ENCODE results near the gene CCDC197.

DNA sequence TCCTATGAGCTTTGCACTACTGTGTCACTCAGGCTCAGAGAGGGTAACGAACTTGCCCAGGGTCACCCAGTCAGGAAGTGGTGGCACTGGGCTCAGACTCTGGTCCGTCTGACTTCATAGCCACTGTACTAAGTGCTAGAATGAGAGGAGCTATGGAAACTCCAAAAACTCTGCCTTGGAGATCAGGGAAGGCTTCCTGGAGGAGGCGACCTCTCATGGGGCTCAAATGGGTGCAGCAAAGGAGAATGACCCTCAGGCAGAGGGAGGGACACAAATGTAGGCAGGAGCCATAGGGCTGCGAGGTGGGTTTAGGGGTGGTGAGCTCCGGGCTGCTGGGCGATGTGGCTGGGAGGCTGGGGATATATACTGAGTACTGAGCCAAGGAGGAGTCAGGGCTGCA is 3.2 kb downstream of the CCDC197 start:
- TF ChIP-seq, protein P1, sequence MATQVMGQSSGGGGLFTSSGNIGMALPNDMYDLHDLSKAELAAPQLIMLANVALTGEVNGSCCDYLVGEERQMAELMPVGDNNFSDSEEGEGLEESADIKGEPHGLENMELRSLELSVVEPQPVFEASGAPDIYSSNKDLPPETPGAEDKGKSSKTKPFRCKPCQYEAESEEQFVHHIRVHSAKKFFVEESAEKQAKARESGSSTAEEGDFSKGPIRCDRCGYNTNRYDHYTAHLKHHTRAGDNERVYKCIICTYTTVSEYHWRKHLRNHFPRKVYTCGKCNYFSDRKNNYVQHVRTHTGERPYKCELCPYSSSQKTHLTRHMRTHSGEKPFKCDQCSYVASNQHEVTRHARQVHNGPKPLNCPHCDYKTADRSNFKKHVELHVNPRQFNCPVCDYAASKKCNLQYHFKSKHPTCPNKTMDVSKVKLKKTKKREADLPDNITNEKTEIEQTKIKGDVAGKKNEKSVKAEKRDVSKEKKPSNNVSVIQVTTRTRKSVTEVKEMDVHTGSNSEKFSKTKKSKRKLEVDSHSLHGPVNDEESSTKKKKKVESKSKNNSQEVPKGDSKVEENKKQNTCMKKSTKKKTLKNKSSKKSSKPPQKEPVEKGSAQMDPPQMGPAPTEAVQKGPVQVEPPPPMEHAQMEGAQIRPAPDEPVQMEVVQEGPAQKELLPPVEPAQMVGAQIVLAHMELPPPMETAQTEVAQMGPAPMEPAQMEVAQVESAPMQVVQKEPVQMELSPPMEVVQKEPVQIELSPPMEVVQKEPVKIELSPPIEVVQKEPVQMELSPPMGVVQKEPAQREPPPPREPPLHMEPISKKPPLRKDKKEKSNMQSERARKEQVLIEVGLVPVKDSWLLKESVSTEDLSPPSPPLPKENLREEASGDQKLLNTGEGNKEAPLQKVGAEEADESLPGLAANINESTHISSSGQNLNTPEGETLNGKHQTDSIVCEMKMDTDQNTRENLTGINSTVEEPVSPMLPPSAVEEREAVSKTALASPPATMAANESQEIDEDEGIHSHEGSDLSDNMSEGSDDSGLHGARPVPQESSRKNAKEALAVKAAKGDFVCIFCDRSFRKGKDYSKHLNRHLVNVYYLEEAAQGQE (IDR thresholded peaks at IDR 0.05; ENCODE audit: low read depth): no peak
- TF ChIP-seq CEBPB (IDR thresholded peaks at IDR 0.05) (no peak), TAF1 (IDR thresholded peaks at IDR 0.05; ENCODE audit: low read depth) (no peak), CREB1 (IDR thresholded peaks at IDR 0.05; ENCODE audit: low read depth) (no peak), RAD21 (IDR thresholded peaks at IDR 0.05; ENCODE audit: low read depth) (no peak), YY1 (IDR thresholded peaks at IDR 0.05; ENCODE audit: low read depth) (no peak), TEAD4 (IDR thresholded peaks at IDR 0.05) (no peak), EP300 (IDR thresholded peaks at IDR 0.05; ENCODE audit: borderline replicate concordance) (no peak), USF1 (IDR thresholded peaks at IDR 0.05) (no peak), ZBTB7A (IDR thresholded peaks at IDR 0.05; ENCODE audit: low read depth) (no peak), FOXM1 (IDR thresholded peaks at IDR 0.05; ENCODE audit: borderline replicate concordance, low read depth) (no peak), TCF12 (IDR thresholded peaks at IDR 0.05; ENCODE audit: low read depth) (no peak), NFIC (IDR thresholded peaks at IDR 0.05) (no peak)
- TF ChIP-seq, protein P2, sequence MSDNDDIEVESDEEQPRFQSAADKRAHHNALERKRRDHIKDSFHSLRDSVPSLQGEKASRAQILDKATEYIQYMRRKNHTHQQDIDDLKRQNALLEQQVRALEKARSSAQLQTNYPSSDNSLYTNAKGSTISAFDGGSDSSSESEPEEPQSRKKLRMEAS (IDR thresholded peaks at IDR 0.05): no peak
